Upper lobe of left lung (tissue), 6 donors: Measurements from ENCODE around the gene SLC25A27. TPM values are rescaled to one million over a fixed set of nuclear protein-coding genes. Genes with fewer than 3 reads are reported as not detected.
A peak's percentile ranks its signal among the peaks of the same experiment; 100 is the strongest.

ENCODE experiments used
- ATAC-seq, 2 donors: fragments of 200-7000 bp; cut with Tn5 transposase; one replicate each; pipeline ENCODE4 v1.9.1; 2022; ENCODE audit warnings: mild to moderate bottlenecking in 2 of 2, moderate library complexity in 2 of 2; ENCODE audit not compliant: low FRiP score in 2 of 2
- DNase-seq, 2 donors: peaks; one replicate each; pipeline ENCODE4 v3.0.0-alpha.2; 2019 to 2020
- H3K27ac ChIP-seq, 4 donors: fragments of 200-600 bp; sonication (generic); one replicate each; pipeline ENCODE4 v1.5.1; 2016 to 2019
- H3K27me3 ChIP-seq, 4 donors: fragments of 200-600 bp; sonication (generic); one replicate each; pipeline ENCODE4 v1.5.1; 2017 to 2019
- H3K36me3 ChIP-seq, 4 donors: fragments of 200-600 bp; sonication (generic); one replicate each; pipeline ENCODE4 v1.5.1; 2016 to 2019
- H3K4me1 ChIP-seq, 4 donors: fragments of 200-600 bp; sonication (generic); one replicate each; pipeline ENCODE4 v1.5.1; 2018 to 2019
- H3K4me3 ChIP-seq, 4 donors: fragments of 200-600 bp; sonication (generic); one replicate each; pipeline ENCODE4 v1.5.1; 2017 to 2019; ENCODE audit warnings: mild to moderate bottlenecking in 2 of 4, moderate library complexity in 1 of 4
- H3K9me3 ChIP-seq, 4 donors: fragments of 200-600 bp; sonication (generic); one replicate each; pipeline ENCODE4 v1.5.1; 2018 to 2019
- EP300 ChIP-seq, 4 donors: sonication (generic); formaldehyde crosslinking; IDR thresholded peaks; one replicate each; pipeline ENCODE4 v1.5.1; 2017; ENCODE audit warnings: antibody characterized with exemption in 4 of 4, control low read depth in 2 of 4
- POLR2A ChIP-seq, 4 donors: fragments of 450-650 bp; IDR thresholded peaks; one replicate each; pipeline ENCODE4 v1.5.1; 2016 to 2017; ENCODE audit warnings: antibody characterized with exemption in 4 of 4, mild to moderate bottlenecking in 2 of 4
- POLR2AphosphoS5 ChIP-seq, 2 donors: sonication (generic); formaldehyde crosslinking; IDR thresholded peaks; one replicate each; pipeline ENCODE4 v1.5.1; 2017; ENCODE audit warnings: antibody characterized with exemption in 2 of 2
- WGBS, 2 donors: methylation state at CpG; one replicate each; pipeline ENCODE4 v1.1.5; 2017 to 2018; 5-methylcytosine and 5-hydroxymethylcytosine counted together
- total RNA-seq, 6 donors: library from RNA; depleted of rRNA in 4 of 6; stranded (reverse); fragments of >200 nt in 4 of 6; gene quantifications; one replicate each; pipeline versions ENCODE4 v1.1.0 to v1.2.1, GENCODE V29; 2016 to 2021
- TF ChIP-seq, protein P1 (sequence below), 6 experiments: fragments of 450-650 bp in 4 of 6; fragments of 200-600 bp in 2 of 6; sonication (generic) in 2 of 6; IDR thresholded peaks; one replicate each; pipeline ENCODE4 v1.5.1; 2016 to 2019; ENCODE audit warnings: antibody characterized with exemption in 6 of 6
- donor health status: DM: no; HTN: no; CAD: no; lungs with moderate emphysema.
- donor health status: DM: no; HTN: yes; CAD: no; lungs with severe emphysema.

Gene SLC25A27
- total RNA-seq, 6 donors from 2014 or later: 7.8 to 61.8 (median 13.7) TPM

DNA sequence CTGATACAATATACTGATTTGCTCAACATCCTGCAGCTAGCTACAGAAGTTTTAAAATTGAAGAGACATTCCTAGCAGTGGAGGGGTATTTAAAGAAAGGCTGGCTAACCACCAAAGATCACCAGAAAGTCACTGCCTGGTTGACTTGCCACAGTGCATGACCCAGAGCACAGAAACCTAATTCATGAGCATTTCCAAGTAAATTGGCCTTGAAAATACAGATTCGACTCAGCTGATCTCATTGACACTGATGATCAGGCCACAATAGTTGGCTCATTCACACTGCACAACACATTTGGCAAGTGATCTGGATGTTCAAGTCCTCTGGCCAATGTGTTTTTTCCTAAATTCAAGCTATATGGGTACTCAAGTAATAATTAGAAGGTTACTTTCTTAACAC lies 21.6 kb downstream of the SLC25A27 start:
- no peak overlapping the region for H3K27ac ChIP-seq
- H3K4me1 ChIP-seq: no peaks in the 10 kb centered on the region
- no peaks in the 10 kb centered on the region for H3K27me3 ChIP-seq
- H3K9me3 ChIP-seq: no peaks in the 10 kb centered on the region
- H3K36me3 ChIP-seq: peaks cover 0 to 15% (median 3%) of the 10 kb centered on the region in 4 donors
- 75 to 89% methylated on average over 1 of the region's 1 CpG for WGBS, 2 donors
- no peak overlapping the region for H3K4me3 ChIP-seq
- DNase-seq (no peak), ATAC-seq (no peak)
- TF ChIP-seq POLR2A (IDR thresholded peaks at IDR 0.05): no peak
- TF ChIP-seq, protein P1, sequence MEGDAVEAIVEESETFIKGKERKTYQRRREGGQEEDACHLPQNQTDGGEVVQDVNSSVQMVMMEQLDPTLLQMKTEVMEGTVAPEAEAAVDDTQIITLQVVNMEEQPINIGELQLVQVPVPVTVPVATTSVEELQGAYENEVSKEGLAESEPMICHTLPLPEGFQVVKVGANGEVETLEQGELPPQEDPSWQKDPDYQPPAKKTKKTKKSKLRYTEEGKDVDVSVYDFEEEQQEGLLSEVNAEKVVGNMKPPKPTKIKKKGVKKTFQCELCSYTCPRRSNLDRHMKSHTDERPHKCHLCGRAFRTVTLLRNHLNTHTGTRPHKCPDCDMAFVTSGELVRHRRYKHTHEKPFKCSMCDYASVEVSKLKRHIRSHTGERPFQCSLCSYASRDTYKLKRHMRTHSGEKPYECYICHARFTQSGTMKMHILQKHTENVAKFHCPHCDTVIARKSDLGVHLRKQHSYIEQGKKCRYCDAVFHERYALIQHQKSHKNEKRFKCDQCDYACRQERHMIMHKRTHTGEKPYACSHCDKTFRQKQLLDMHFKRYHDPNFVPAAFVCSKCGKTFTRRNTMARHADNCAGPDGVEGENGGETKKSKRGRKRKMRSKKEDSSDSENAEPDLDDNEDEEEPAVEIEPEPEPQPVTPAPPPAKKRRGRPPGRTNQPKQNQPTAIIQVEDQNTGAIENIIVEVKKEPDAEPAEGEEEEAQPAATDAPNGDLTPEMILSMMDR (IDR thresholded peaks at IDR 0.05): no peak
- no peak for TF ChIP-seq POLR2AphosphoS5 (IDR thresholded peaks at IDR 0.05)
- TF ChIP-seq EP300 (IDR thresholded peaks at IDR 0.05): no peak

DNA sequence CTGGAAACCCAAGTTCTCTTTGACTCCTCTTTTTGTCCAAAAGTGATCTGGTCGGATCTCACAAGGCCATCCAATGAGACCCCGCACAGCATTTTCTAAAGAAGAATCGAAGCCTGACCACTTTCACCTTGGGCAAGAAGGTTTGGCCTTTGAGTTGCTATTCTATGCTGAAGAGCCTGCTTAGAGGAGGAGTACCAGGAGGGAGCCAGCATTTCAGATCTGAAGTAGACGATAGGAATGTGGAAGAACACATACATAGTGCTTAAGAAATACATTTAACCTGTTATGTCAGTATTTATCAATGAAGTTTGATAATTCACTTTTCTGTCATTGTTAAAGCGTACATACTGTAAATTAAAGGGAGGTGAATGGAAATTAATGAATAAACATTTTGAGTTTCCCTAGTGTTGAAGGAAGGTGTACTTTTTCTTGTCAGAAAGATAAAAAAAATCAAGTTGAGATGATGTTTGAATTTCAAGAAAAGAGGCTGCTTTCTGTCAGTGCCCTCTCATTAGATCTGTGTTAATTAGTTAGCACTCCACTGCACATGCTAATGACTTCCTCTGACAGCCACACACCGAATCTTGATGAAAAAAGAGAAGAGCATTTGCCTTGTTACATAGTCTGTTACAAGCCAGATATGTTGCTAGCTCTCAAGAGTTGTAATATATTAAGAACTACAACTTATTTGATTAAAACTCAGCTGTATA lies 24.0 kb downstream of the SLC25A27 start:
- ATAC-seq: no peak
- peaks cover 0 to 7% (median 0%) of the 10 kb centered on the region in 4 donors for H3K36me3 ChIP-seq
- no peak for DNase-seq

DNA sequence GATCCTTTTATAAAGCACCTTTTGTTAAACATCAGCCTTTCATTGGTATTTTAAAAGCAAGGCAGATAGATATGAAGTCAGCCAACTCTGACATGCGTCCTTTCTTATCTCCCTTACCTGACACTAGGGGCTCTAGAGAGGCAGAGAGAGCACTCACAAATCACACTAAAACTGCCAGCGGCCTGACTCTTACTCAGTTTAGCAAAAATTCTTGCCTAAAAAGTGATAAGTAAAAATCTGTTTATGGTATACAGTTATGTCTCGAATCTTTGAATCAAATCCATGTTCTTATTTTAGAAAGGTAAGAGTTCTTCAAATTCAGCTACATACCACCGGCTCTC lies 24.5 kb downstream of the SLC25A27 start:
- H3K27ac ChIP-seq: no peak overlapping the region
- TF ChIP-seq POLR2A (IDR thresholded peaks at IDR 0.05) (no peak), EP300 (IDR thresholded peaks at IDR 0.05) (no peak), POLR2AphosphoS5 (IDR thresholded peaks at IDR 0.05) (no peak)
- TF ChIP-seq, protein P1 (IDR thresholded peaks at IDR 0.05): no peak
- no peaks in the 10 kb centered on the region for H3K9me3 ChIP-seq
- H3K27me3 ChIP-seq: no peaks in the 10 kb centered on the region
- H3K4me1 ChIP-seq: no peaks in the 10 kb centered on the region
- 71 to 78% methylated on average over 4 of the region's 4 CpGs for WGBS, 2 donors
- ATAC-seq: no peak
- H3K36me3 ChIP-seq: peaks cover 0 to 7% (median 0%) of the 10 kb centered on the region in 4 donors
- no peak for DNase-seq
- H3K4me3 ChIP-seq: no peak overlapping the region

More for the DNA sequence above, 24.0 kb downstream of the SLC25A27 start:
- Histone ChIP-seq H3K27ac (no peak overlapping the region), H3K4me1 (no peaks in the 10 kb centered on the region), H3K9me3 (no peaks in the 10 kb centered on the region), H3K4me3 (no peak overlapping the region), H3K27me3 (no peaks in the 10 kb centered on the region)
- TF ChIP-seq EP300 (IDR thresholded peaks at IDR 0.05): no peak
- TF ChIP-seq POLR2AphosphoS5 (IDR thresholded peaks at IDR 0.05): no peak
- TF ChIP-seq, protein P1 (IDR thresholded peaks at IDR 0.05): no peak
- no peak for TF ChIP-seq POLR2A (IDR thresholded peaks at IDR 0.05)
- 73 to 80% methylated on average over 6 of the region's 6 CpGs for WGBS, 2 donors

- WGBS, 2 donors: 75 to 76% methylated on average over 4 of the region's 4 CpGs
- Histone ChIP-seq H3K36me3 (no peaks in the 10 kb centered on the region), H3K4me1 (no peaks in the 10 kb centered on the region), H3K4me3 (no peak overlapping the region), H3K27me3 (no peaks in the 10 kb centered on the region), H3K9me3 (no peaks in the 10 kb centered on the region), H3K27ac (no peak overlapping the region)
- TF ChIP-seq, protein P1 (IDR thresholded peaks at IDR 0.05): no peak
- TF ChIP-seq POLR2AphosphoS5 (IDR thresholded peaks at IDR 0.05) (no peak), EP300 (IDR thresholded peaks at IDR 0.05) (no peak), POLR2A (IDR thresholded peaks at IDR 0.05) (no peak)
- ATAC-seq (no peak), DNase-seq (no peak)
These were observed 32.0 kb downstream of the SLC25A27 start for GRCh38 chr6:46684771-46685170.

GRCh38 chr6:46687619-46688097 lies 34.9 kb downstream of the SLC25A27 start, which contains the start of gene TDRD6:
Gene TDRD6, plus strand, starts transcription at chr6:46687885. Its CDS starts 244 bp downstream, at chr6:46688129.
- Histone ChIP-seq H3K4me3 (no peak within 1 kb of the TSS), H3K27ac (no peak within 1 kb of the TSS), H3K27me3 (no peaks in the 10 kb centered on the region), H3K4me1 (no peaks in the 10 kb centered on the region), H3K9me3 (no peaks in the 10 kb centered on the region), H3K36me3 (no peaks in the 10 kb centered on the region)
- 89 to 94% methylated on average over 21 to 41 of the region's 41 CpGs for WGBS, 2 donors
- TF ChIP-seq POLR2A (IDR thresholded peaks at IDR 0.05) (no peak), POLR2AphosphoS5 (IDR thresholded peaks at IDR 0.05) (no peak), EP300 (IDR thresholded peaks at IDR 0.05) (no peak)
- TF ChIP-seq, protein P1 (IDR thresholded peaks at IDR 0.05): no peak
- DNase-seq: peak in 1 of 2 donors; percentile 77
- ATAC-seq: no peak
